ENCODE results near the gene DUSP6.
A peak's percentile ranks its signal among the peaks of the same experiment; 100 is the strongest.

The DUSP6 gene

GRCh38 chr12:89391726-89392336 is 39.5 kb upstream of the DUSP6 start:
- DNase-seq (ENCODE audit: low read depth) = no peak
- H3K4me3 ChIP-seq (ENCODE audit: low read length) = no peak overlapping the region
- no peak for TF ChIP-seq CTCF (conservative IDR thresholded peaks at IDR 0.05; ENCODE audit: low read length)

- no peak overlapping the region for H3K4me3 ChIP-seq (ENCODE audit: low read length)
- no peak for TF ChIP-seq CTCF (conservative IDR thresholded peaks at IDR 0.05; ENCODE audit: low read length)
- DNase-seq (ENCODE audit: low read depth) = peak; percentile 83
Measured at GRCh38 chr12:89390802-89391673, 38.7 kb upstream of the DUSP6 start.

GRCh38 chr12:89389755-89390661 is 37.7 kb upstream of the DUSP6 start:
- no peak for TF ChIP-seq CTCF (conservative IDR thresholded peaks at IDR 0.05; ENCODE audit: low read length)
- DNase-seq (ENCODE audit: low read depth) = no peak
- no peak overlapping the region for H3K4me3 ChIP-seq (ENCODE audit: low read length)

GRCh38 chr12:89386138-89386537 is 33.8 kb upstream of the DUSP6 start:
- DNase-seq (ENCODE audit: low read depth) = no peak
- TF ChIP-seq CTCF (conservative IDR thresholded peaks at IDR 0.05; ENCODE audit: low read length) = no peak
- H3K4me3 ChIP-seq (ENCODE audit: low read length) = no peak overlapping the region

GRCh38 chr12:89384807-89385206 is 32.5 kb upstream of the DUSP6 start:
- no peak for TF ChIP-seq CTCF (conservative IDR thresholded peaks at IDR 0.05; ENCODE audit: low read length)
- no peak for DNase-seq (ENCODE audit: low read depth)
- H3K4me3 ChIP-seq (ENCODE audit: low read length) = no peak overlapping the region

- peak overlapping the region; percentile 34 for H3K4me3 ChIP-seq (ENCODE audit: low read length)
- TF ChIP-seq CTCF (conservative IDR thresholded peaks at IDR 0.05; ENCODE audit: low read length) = no peak
- peak; percentile 98 for DNase-seq (ENCODE audit: low read depth)
Measured at GRCh38 chr12:89384050-89384758, 31.9 kb upstream of the DUSP6 start.

Data from AG10803 (cell line).